KMS-11 (cell line): ENCODE data around the gene PLB1.

Experiments used
- H2AFZ ChIP-seq: fragments of 200-600 bp; sonication (generic); 2 replicates; pipeline ENCODE4 v1.6.1; 2016; ENCODE audit warnings: antibody characterized with exemption, mixed run types, low read depth
- H3K27ac ChIP-seq: fragments of 200-600 bp; sonication (generic); 2 replicates; pipeline ENCODE4 v1.6.1; 2016; ENCODE audit warnings: mild to moderate bottlenecking, mixed run types
- H3K27me3 ChIP-seq: fragments of 200-600 bp; sonication (generic); 2 replicates; pipeline ENCODE4 v1.6.1; 2017; ENCODE audit warnings: mild to moderate bottlenecking, low read depth, mixed run types, moderate library complexity; ENCODE audit not compliant: insufficient read depth
- H3K36me3 ChIP-seq: fragments of 200-600 bp; sonication (generic); 2 replicates; pipeline ENCODE4 v1.6.1; 2017; ENCODE audit warnings: mild to moderate bottlenecking, mixed run types; ENCODE audit not compliant: insufficient read depth
- H3K4me1 ChIP-seq: fragments of 200-600 bp; sonication (generic); 2 replicates; pipeline ENCODE4 v1.6.1; 2016; ENCODE audit warnings: mild to moderate bottlenecking, low read depth, mixed run types; ENCODE audit not compliant: poor library complexity, severe bottlenecking
- H3K4me2 ChIP-seq: fragments of 200-600 bp; sonication (generic); 2 replicates; pipeline ENCODE4 v1.7.0; 2016; ENCODE audit warnings: mild to moderate bottlenecking, mixed run types
- H3K4me3 ChIP-seq: fragments of 200-600 bp; sonication (generic); IDR thresholded peaks from 2 replicates; pipeline ENCODE4 v1.6.1; 2017; ENCODE audit warnings: low read depth, low read length, mixed read lengths; ENCODE audit not compliant: insufficient read depth
- H3K79me2 ChIP-seq: fragments of 200-600 bp; sonication (generic); 2 replicates; pipeline ENCODE4 v1.6.1; 2016; ENCODE audit warnings: low read depth, mixed run types; ENCODE audit not compliant: insufficient read depth
- H3K9ac ChIP-seq: fragments of 200-600 bp; sonication (generic); 2 replicates; pipeline ENCODE4 v1.6.1; 2016; ENCODE audit warnings: mild to moderate bottlenecking, mixed run types
- H4K20me1 ChIP-seq: fragments of 200-600 bp; sonication (generic); 2 replicates; pipeline ENCODE4 v1.6.1; 2016; ENCODE audit warnings: mild to moderate bottlenecking, mixed run types; ENCODE audit not compliant: insufficient read depth
- TF ChIP-seq, protein P1 (sequence below): fragments of 200-600 bp; sonication (generic); conservative IDR thresholded peaks from 2 replicates; pipeline ENCODE4 v1.6.1; 2017; ENCODE audit warnings: low read depth, mild to moderate bottlenecking, antibody characterized with exemption, low read length, moderate library complexity, mixed read lengths

The PLB1 gene

DNA sequence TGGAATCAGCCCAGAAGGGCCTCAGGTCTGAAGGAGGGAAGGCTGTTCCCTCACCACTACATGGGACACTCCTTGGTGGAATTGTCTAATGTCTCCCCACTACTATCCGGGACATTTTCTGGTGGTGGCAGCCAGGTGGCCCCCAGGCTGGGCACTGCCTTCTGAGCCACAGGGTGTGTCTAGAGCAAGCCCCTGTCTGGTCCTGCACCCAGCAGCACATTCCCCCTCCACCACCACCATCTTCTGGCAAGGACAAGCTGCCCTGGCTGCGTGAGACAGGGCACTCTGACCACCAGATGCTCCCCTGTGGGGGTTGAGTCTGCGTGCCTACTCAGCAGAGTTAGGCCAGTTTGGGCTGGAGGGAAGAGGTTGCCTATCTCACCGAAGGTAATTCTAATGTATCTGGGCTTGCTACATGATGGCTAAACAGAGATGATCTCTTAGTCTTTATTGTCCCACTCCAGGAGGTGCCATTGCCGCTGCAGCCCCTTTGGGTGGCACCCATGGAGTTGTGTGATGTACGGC is 106.3 kb downstream of the PLB1 start:
- Histone ChIP-seq H3K9ac (no peak overlapping the region), H3K27ac (no peak overlapping the region), H4K20me1 (no peaks in the 10 kb centered on the region), H3K79me2 (no peaks in the 10 kb centered on the region), H3K4me3 (no peak overlapping the region), H3K27me3 (no peaks in the 10 kb centered on the region), H3K4me2 (no peak overlapping the region), H3K36me3 (no peaks in the 10 kb centered on the region), H3K4me1 (no peaks in the 10 kb centered on the region), H2AFZ (no peak overlapping the region)
- TF ChIP-seq, protein P1, sequence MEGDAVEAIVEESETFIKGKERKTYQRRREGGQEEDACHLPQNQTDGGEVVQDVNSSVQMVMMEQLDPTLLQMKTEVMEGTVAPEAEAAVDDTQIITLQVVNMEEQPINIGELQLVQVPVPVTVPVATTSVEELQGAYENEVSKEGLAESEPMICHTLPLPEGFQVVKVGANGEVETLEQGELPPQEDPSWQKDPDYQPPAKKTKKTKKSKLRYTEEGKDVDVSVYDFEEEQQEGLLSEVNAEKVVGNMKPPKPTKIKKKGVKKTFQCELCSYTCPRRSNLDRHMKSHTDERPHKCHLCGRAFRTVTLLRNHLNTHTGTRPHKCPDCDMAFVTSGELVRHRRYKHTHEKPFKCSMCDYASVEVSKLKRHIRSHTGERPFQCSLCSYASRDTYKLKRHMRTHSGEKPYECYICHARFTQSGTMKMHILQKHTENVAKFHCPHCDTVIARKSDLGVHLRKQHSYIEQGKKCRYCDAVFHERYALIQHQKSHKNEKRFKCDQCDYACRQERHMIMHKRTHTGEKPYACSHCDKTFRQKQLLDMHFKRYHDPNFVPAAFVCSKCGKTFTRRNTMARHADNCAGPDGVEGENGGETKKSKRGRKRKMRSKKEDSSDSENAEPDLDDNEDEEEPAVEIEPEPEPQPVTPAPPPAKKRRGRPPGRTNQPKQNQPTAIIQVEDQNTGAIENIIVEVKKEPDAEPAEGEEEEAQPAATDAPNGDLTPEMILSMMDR, result no peak

DNA sequence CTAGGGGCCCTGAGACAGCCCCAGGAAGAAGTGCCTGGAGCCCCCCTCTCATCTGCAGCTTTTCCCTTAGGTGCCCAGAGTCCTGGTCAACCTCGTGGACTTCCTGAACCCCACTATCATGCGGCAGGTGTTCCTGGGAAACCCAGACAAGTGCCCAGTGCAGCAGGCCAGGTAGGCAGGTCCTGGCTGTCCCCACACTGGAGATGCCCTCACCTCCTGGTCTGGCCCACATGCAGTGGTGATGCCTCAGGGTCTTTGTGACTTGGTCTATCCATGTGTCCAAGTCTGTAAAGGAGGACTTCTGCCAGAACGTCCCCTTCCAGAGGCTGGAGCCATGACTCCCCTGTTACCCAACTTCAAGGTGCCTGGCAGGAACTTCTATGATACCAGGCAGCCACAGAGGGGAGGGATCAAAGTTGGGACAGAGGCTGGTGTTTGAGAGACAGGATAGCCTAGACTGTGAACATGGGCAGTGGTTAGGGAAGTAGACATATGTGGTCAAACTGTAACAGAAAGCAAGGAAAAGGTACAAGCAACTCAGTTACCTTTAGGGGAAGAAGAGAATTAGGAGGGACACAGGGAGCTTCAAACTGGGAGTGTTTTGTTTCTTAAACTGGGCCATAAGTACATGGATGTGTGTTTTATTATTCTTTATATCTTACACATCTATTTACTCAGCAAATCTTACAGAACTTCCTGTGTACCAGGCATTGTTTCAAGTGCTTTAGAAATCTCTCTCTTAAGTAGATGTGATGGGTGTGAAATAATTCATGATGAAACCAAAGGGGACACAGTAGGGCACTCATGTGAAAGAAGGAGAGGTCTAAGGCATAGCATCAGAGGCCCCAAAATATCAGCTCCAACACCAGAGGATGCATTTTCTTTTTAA is 107.1 kb downstream of the PLB1 start:
- TF ChIP-seq, protein P1, result no peak
- H3K4me3 ChIP-seq, result no peak overlapping the region
- H3K27ac ChIP-seq, result no peak overlapping the region
- no peaks in the 10 kb centered on the region for H4K20me1 ChIP-seq
- no peaks in the 10 kb centered on the region for H3K36me3 ChIP-seq
- H3K79me2 ChIP-seq, result no peaks in the 10 kb centered on the region
- no peaks in the 10 kb centered on the region for H3K27me3 ChIP-seq
- H3K9ac ChIP-seq, result no peak overlapping the region
- no peaks in the 10 kb centered on the region for H3K4me1 ChIP-seq
- no peak overlapping the region for H3K4me2 ChIP-seq
- H2AFZ ChIP-seq, result no peak overlapping the region

DNA sequence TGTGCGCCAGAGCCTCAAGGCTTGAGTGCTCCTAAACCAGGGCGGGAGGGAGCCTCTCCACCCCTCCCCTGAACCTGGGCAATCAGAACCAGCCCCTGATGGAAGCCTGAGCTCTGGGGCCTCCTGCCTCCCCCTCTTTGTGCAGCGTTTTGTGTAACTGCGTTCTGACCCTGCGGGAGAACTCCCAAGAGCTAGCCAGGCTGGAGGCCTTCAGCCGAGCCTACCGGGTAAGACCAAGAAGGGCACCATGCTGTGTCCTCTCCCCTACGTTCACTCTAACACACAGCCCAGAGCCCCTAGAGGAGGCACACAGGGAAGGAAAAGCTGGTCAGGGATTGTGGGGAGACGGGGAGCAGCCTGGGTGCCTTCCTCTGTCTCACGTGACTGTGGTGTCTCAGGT is 108.0 kb downstream of the PLB1 start:
- TF ChIP-seq, protein P1, result no peak
- Histone ChIP-seq H2AFZ (no peak overlapping the region), H3K4me1 (no peaks in the 10 kb centered on the region), H4K20me1 (no peaks in the 10 kb centered on the region), H3K27ac (no peak overlapping the region), H3K4me3 (no peak overlapping the region), H3K36me3 (no peaks in the 10 kb centered on the region), H3K27me3 (no peaks in the 10 kb centered on the region), H3K9ac (no peak overlapping the region), H3K4me2 (no peak overlapping the region), H3K79me2 (no peaks in the 10 kb centered on the region)

DNA sequence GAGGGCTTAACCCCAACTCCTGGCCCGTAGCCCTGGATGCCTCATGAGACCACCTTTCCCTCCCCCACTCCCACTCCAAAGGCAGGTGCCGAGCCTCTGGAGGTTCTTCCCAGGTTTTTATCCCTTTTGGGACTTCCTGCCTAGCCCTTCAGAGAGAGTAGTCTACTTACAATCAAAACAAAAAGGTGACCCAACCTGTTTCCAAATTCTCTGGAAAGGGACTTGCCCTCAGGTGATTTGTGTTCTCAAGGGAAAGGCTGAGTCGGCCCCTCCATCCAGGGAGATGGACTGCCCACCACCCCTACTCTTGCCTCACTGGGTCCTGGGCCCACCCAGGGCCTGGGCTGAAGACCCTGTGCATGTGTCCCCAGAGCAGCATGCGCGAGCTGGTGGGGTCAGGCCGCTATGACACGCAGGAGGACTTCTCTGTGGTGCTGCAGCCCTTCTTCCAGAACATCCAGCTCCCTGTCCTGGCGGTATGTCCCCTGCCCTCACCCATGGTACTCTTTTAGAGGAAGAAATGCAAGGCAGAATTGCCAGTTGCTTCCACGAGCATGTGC is 108.5 kb downstream of the PLB1 start:
- H3K36me3 ChIP-seq, result no peaks in the 10 kb centered on the region
- TF ChIP-seq, protein P1, result no peak
- H4K20me1 ChIP-seq, result no peaks in the 10 kb centered on the region
- no peak overlapping the region for H3K4me2 ChIP-seq
- no peaks in the 10 kb centered on the region for H3K27me3 ChIP-seq
- H3K79me2 ChIP-seq, result no peaks in the 10 kb centered on the region
- H3K27ac ChIP-seq, result no peak overlapping the region
- H3K9ac ChIP-seq, result no peak overlapping the region
- H3K4me1 ChIP-seq, result no peaks in the 10 kb centered on the region
- no peak overlapping the region for H3K4me3 ChIP-seq
- H2AFZ ChIP-seq, result no peak overlapping the region
